ENCODE results near the gene XKR7. TPM values are rescaled to one million over a fixed set of nuclear protein-coding genes. Genes with fewer than 3 reads are reported as not detected.

The XKR7 gene
- total and polyA plus RNA-seq, 10 donors: 0.02 to 0.21 (median 0.08) TPM; not detected in 2

DNA sequence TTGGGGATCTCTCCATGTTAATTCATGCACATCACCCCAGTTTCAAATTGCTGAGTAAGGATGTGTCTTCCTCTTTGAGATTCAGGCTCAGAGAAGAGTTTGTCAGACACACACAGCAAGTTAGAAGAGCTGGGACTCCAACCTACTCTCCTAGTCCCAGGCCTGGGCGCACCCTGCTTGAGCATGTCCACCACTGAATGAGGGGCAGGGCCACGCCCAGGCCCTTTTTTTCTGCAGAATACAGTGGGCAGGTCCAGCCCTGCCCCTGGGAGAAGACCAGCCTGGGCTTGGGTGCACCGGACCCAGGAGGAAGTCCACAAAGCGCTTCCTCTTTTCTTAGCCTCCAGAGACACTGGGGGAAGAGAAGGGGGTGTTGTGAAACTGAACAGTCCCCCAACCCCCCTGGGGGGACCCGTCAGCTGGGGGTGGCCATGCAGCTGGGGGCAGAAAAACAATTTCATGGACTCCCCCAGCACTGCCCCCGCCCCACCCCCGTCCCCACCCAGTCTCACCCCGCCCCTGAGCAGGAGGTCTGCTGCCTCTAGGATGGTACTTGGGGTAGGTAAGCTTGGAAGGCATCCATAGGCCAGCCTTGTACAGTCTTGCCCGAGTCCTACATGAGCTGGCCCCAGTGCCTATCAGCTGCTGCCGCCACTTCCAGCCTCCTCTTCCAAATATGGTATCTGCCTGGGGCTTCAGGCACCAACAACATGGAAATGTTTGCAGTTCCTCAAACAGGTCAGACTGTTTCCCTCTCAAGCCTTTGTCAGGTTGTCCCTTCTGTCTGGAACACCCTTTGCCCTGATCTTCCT lies 72.4 kb downstream of the XKR7 start:
- H3K36me3 ChIP-seq: no peaks in the 10 kb centered on the region
- H3K4me3 ChIP-seq: peak overlapping the region in 4 of 8 donors; percentile 13 to 60 (median 22)
- H3K27me3 ChIP-seq (replicated peaks in 1 of 7): peaks cover 0 to 5% (median 0%) of the 10 kb centered on the region in 7 donors
- H3K9me3 ChIP-seq: no peaks in the 10 kb centered on the region
- peak; percentile 91 for DNase-seq
- WGBS, 5 donors: 19 to 35% (median 28%) methylated on average over 9 to 10 of the region's 10 CpGs
- H3K4me1 ChIP-seq: peaks cover 5 to 86% (median 44%) of the 10 kb centered on the region in 6 donors
- H3K27ac ChIP-seq: peak overlapping the region; percentile 27 to 91 (median 83)
- TF ChIP-seq POLR2A (IDR thresholded peaks at IDR 0.05) (no peak), POLR2AphosphoS5 (IDR thresholded peaks at IDR 0.05) (peak; percentile 59 to 73 (median 72)), CTCF (IDR thresholded peaks at IDR 0.05 in 8 of 11, conservative IDR thresholded peaks at IDR 0.05 in 3 of 11) (no peak)
- intact Hi-C loops (cut with DNase I; ENCODE audit: low total_unique reads): no loop called here

DNA sequence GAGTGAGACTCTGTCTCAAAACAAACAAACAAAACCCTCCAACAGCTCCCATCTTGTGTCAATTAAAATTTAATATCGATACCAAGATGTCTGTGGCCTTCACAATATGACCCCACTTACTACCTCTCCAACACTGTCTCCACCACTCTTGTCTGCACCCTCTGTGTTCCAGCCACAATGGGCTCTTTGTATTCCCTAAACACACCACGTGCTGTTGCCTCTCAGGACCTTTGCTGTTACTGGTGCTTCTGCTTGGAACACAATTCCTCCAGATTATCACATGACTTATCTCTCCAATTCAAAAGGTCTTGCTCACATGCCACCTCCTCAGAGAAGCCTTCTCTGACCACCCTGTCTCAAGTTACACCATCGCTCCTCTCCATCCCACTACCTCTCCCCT lies 78.0 kb downstream of the XKR7 start:
- H3K4me3 ChIP-seq: no peak overlapping the region
- DNase-seq: no peak
- no peaks in the 10 kb centered on the region for H3K9me3 ChIP-seq
- WGBS, 5 donors: 80 to 89% (median 85%) methylated on average over 3 of the region's 3 CpGs
- intact Hi-C loops (cut with DNase I; ENCODE audit: low total_unique reads): no loop called here
- TF ChIP-seq POLR2AphosphoS5 (IDR thresholded peaks at IDR 0.05) (no peak), POLR2A (IDR thresholded peaks at IDR 0.05) (no peak), CTCF (IDR thresholded peaks at IDR 0.05 in 8 of 11, conservative IDR thresholded peaks at IDR 0.05 in 3 of 11) (no peak)
- peaks cover 0 to 14% (median 0%) of the 10 kb centered on the region in 7 donors for H3K27me3 ChIP-seq (replicated peaks in 1 of 7)
- H3K36me3 ChIP-seq: no peaks in the 10 kb centered on the region
- H3K4me1 ChIP-seq: peaks cover 0 to 43% (median 11%) of the 10 kb centered on the region in 6 donors
- no peak overlapping the region for H3K27ac ChIP-seq

GRCh38 chr20:32050324-32050841 lies 82.4 kb downstream of the XKR7 start:
- peaks cover 0 to 10% (median 0%) of the 10 kb centered on the region in 6 donors for H3K36me3 ChIP-seq
- H3K27me3 ChIP-seq (replicated peaks in 1 of 7): peaks cover 5 to 46% (median 21%) of the 10 kb centered on the region in 7 donors
- H3K4me1 ChIP-seq: peaks cover 10 to 53% (median 24%) of the 10 kb centered on the region in 6 donors
- no peak overlapping the region for H3K4me3 ChIP-seq
- DNase-seq: no peak
- H3K9me3 ChIP-seq: no peaks in the 10 kb centered on the region
- intact Hi-C loops (cut with DNase I; ENCODE audit: low total_unique reads): no loop called here
- TF ChIP-seq CTCF (IDR thresholded peaks at IDR 0.05 in 8 of 11, conservative IDR thresholded peaks at IDR 0.05 in 3 of 11) (no peak), POLR2AphosphoS5 (IDR thresholded peaks at IDR 0.05) (no peak), POLR2A (IDR thresholded peaks at IDR 0.05) (no peak)
- H3K27ac ChIP-seq: peak overlapping the region in 4 of 8 donors; percentile 93 to 99 (median 96)
- 93 to 99% (median 94%) methylated on average over 4 of the region's 4 CpGs for WGBS, 5 donors

All from spleen (tissue), 11 donors.